Ecto neural progenitor cell (in vitro differentiated cells): ENCODE results near the gene TEAD3.

Source experiments
- DNase-seq: peaks from one replicate; pipeline ENCODE4 v3.0.0-alpha.2; 2018; ENCODE audit warnings: low spot score

Gene TEAD3

GRCh38 chr6:35475573-35475972 lies 21.3 kb downstream of the TEAD3 start:
- DNase-seq = no peak

- DNase-seq = no peak
Observed at GRCh38 chr6:35474942-35475570, 21.8 kb downstream of the TEAD3 start.

GRCh38 chr6:35474131-35474941 lies 22.5 kb downstream of the TEAD3 start:
- no peak for DNase-seq

- no peak for DNase-seq
Observed at GRCh38 chr6:35473850-35474130, 23.1 kb downstream of the TEAD3 start.

GRCh38 chr6:35473075-35473849 lies 23.6 kb downstream of the TEAD3 start:
- no peak for DNase-seq

- no peak for DNase-seq
Observed at GRCh38 chr6:35471836-35472345, 25.0 kb downstream of the TEAD3 start.

- DNase-seq = no peak
Observed at GRCh38 chr6:35470663-35471120, 26.2 kb downstream of the TEAD3 start.

GRCh38 chr6:35469751-35470662 lies 26.9 kb downstream of the TEAD3 start:
- DNase-seq = no peak

GRCh38 chr6:35468980-35469750 lies 27.7 kb downstream of the TEAD3 start:
- DNase-seq = no peak

GRCh38 chr6:35468181-35468979 lies 28.5 kb downstream of the TEAD3 start, which contains the start of gene RPL10A:
TSS of gene RPL10A (plus strand) at chr6:35468401. CDS start at chr6:35468435, 34 bp downstream.
- peak; percentile 96 for DNase-seq

- DNase-seq = no peak
Observed at GRCh38 chr6:35465646-35466045, 31.2 kb downstream of the TEAD3 start.

GRCh38 chr6:35463292-35463691 lies 33.6 kb downstream of the TEAD3 start:
- no peak for DNase-seq

- no peak for DNase-seq
Observed at GRCh38 chr6:35461270-35461669, 35.6 kb downstream of the TEAD3 start.

GRCh38 chr6:35457907-35458306 lies 39.0 kb downstream of the TEAD3 start:
- no peak for DNase-seq

GRCh38 chr6:35454391-35455110 lies 42.3 kb downstream of the TEAD3 start:
- DNase-seq = no peak

GRCh38 chr6:35453236-35453635 lies 43.6 kb downstream of the TEAD3 start:
- no peak for DNase-seq

- DNase-seq = peak; percentile 99
Observed at GRCh38 chr6:35452183-35453090, 44.4 kb downstream of the TEAD3 start, which contains the start of gene FANCE. TSS of gene FANCE (plus strand) at chr6:35452338. CDS start at chr6:35452546, 208 bp downstream.
